Colonic mucosa (tissue), 4 donors: ENCODE measurements around the gene ATP5F1B. TPM values are rescaled to one million over a fixed set of nuclear protein-coding genes. Genes with fewer than 3 reads are reported as not detected.
A peak's percentile ranks its signal among the peaks of the same experiment; 100 is the strongest.

ENCODE experiments used
- DNase-seq: peaks from one replicate; pipeline ENCODE4 v3.0.0-alpha.2; 2020
- H3K27ac ChIP-seq: fragments of 200-600 bp; one replicate; pipeline ENCODE4 v1.8.0; 2021
- H3K27me3 ChIP-seq: fragments of 200-600 bp; one replicate; pipeline ENCODE4 v1.8.0; 2021
- H3K36me3 ChIP-seq: fragments of 200-600 bp; one replicate; pipeline ENCODE4 v1.8.0; 2021
- H3K4me1 ChIP-seq: fragments of 200-600 bp; one replicate; pipeline ENCODE4 v1.8.0; 2021; ENCODE audit warnings: mild to moderate bottlenecking
- H3K4me3 ChIP-seq: fragments of 200-600 bp; one replicate; pipeline ENCODE4 v1.8.0; 2021
- H3K9ac ChIP-seq, 2 donors: one replicate each; pipeline ENCODE4 v1.7.0; 2013; ENCODE audit warnings: control low read depth in 2 of 2, low read depth in 2 of 2, low read length in 2 of 2
- H3K9me3 ChIP-seq: fragments of 200-600 bp; one replicate; pipeline ENCODE4 v1.8.0; 2021
- intact Hi-C: fragments of 100-400 bp; cut with DNase I; formaldehyde crosslinking; loops from one replicate; pipeline ENCODE4 v1.14.1; 2022
- total RNA-seq, 2 donors: library from RNA; stranded (reverse); fragmentation: NEBNext Ultra II Directional in 1 of 2; extraction: Animal tissue kit (Norgen Biotek cat#: 25700) in 1 of 2; gene quantifications; one replicate each; pipeline ENCODE4 v1.2.1, GENCODE V29; 2021
- TF ChIP-seq, protein P1 (sequence below): fragments of 200-600 bp; IDR thresholded peaks from one replicate; pipeline ENCODE4 v1.8.0; 2022; ENCODE audit warnings: antibody characterized with exemption, mild to moderate bottlenecking
- donor health status: healthy.
- donor health status: DM: no; HTN: no; CAD: no.
- donor health status: DM: no; HTN: no; CAD: no.

ATP5F1B gene
- total RNA-seq, 2 donors from 2014 or later, result 1,505 to 1,554 TPM

DNA sequence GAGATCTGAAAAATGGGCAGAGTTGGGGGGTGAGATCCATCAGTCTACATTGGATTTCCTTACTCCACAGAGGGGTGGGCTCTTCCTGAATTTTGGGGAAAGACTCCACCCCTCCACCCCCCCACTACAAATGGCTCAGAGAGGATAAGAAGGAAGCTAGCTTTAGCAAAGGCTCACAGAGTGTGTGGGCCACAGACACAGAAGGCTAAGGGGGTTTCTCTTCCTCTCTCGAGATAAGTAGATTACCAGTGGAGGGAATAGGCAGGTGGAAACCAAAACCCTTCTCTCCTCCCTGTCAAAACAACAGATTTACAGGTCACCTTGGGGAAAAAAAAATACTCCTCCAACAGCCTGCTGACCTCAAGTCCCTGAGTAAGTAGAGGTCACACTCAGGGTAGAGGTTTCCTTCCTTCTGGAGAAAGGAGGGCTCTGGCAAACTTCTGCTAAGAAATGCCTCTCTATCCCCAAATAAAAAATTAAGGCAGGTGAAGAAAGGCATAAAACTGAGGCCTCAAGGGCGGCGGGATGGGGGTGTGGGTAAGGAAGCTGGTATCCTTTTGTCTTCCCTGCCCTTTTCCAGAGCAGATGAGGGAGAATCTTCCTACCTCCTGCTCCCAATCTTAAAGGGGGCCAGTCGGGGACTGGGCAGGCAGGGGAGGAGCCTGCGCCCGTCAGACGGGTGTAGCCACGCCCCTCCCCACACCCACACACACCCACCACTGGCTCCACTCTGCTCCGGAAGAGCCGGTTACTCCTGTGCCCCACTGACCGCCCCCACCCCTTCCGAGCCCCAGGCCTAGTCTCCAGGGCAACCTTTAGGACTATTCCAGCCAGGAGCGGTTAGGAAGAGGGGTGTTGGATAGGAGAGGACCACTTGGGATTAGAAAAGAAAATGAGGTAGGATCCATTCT is 13.7 kb downstream of the ATP5F1B start:
- DNase-seq, result peak; percentile 91
- H3K4me3 ChIP-seq, result peak overlapping the region; percentile 6
- TF ChIP-seq, protein P1, sequence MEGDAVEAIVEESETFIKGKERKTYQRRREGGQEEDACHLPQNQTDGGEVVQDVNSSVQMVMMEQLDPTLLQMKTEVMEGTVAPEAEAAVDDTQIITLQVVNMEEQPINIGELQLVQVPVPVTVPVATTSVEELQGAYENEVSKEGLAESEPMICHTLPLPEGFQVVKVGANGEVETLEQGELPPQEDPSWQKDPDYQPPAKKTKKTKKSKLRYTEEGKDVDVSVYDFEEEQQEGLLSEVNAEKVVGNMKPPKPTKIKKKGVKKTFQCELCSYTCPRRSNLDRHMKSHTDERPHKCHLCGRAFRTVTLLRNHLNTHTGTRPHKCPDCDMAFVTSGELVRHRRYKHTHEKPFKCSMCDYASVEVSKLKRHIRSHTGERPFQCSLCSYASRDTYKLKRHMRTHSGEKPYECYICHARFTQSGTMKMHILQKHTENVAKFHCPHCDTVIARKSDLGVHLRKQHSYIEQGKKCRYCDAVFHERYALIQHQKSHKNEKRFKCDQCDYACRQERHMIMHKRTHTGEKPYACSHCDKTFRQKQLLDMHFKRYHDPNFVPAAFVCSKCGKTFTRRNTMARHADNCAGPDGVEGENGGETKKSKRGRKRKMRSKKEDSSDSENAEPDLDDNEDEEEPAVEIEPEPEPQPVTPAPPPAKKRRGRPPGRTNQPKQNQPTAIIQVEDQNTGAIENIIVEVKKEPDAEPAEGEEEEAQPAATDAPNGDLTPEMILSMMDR, result no peak
- no peaks in the 10 kb centered on the region for H3K27me3 ChIP-seq
- intact Hi-C loops, result loop anchor here (5.0 kb wide), 1 partner anchor 115 kb away; no protein-coding TSS in a partner anchor
- H3K4me1 ChIP-seq, result peaks cover 20% of the 10 kb centered on the region
- no peaks in the 10 kb centered on the region for H3K36me3 ChIP-seq
- H3K9me3 ChIP-seq, result no peaks in the 10 kb centered on the region
- peak overlapping the region; percentile 54 for H3K27ac ChIP-seq
- peak overlapping the region; percentile 58 to 85 for H3K9ac ChIP-seq

DNA sequence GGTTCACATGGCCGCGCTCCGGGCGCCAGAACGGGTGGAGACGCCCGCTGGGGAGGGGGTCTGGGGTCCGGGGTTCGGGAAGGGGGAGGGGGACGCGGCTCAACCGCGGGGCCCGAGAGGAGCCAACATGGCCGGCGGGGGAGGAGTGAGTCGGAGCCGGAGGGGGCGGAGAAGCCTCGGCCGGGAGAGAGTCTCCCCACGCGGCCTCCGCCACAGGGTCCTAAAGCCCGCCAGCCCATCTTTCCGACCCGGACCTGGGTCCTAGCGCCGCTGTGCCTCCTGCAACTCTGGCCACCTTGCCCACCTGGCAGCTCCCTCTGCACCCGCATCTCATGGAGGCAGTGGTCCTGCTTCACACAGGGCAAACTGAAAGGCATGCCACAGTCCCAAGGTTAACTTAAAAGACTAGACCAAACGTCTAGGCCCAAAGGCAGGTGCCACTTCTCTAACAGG is 15.6 kb downstream of the ATP5F1B start, which contains the start of gene BAZ2A:
Gene BAZ2A, minus strand, starts transcription at position 147 of the 453 bp plus-strand sequence. CDS start 12,796 bp downstream, outside the sequence.
- H3K4me3 ChIP-seq, result peak within 1 kb of the TSS; percentile 84
- peak within 1 kb of the TSS; percentile 91 for H3K27ac ChIP-seq
- peak; percentile 95 for DNase-seq
- H3K36me3 ChIP-seq, result no peaks in the 10 kb centered on the region
- intact Hi-C loops, result loop anchor here (5.0 kb wide), 1 partner anchor 113 kb away; no protein-coding TSS in a partner anchor
- H3K4me1 ChIP-seq, result peaks cover 20% of the 10 kb centered on the region
- TF ChIP-seq, protein P1, result no peak
- H3K27me3 ChIP-seq, result no peaks in the 10 kb centered on the region
- peak within 1 kb of the TSS; percentile 98 to 99 for H3K9ac ChIP-seq
- H3K9me3 ChIP-seq, result no peaks in the 10 kb centered on the region

DNA sequence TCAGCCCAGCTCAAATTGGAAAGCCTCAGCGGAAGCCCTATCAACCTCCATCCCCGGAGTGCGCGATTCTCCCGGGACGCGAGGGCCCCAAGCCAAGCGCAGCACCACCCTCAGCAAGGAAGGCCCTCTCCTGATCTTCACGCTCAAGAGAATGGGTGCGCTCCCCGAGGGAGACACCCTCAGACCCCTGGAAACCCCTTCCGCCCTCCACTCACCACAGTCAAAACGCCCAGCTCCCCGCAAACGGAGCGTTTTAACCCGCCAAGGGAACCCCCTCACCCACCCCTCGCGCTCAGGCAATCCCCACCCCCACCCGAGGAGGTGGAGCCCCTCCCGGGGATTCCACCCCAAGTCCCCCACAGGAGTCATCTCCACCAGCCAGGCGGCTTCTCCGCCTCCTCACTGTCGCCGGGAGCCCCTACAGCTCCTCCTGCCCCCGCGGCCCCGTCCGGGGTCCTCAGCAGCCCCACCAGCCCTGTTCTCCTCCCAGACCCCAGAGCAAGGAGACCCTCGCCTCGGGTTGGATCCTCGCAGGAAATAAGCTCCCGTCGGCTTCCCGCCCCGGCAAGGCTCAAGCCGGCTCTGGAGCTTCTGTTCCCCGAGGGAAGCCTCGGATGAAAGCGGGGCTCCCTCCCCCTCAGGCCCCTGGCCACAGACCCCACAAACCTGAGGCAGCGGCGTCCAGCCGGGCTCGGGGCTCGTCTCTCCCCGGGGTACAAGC is 16.2 kb downstream of the ATP5F1B start:
- no peaks in the 10 kb centered on the region for H3K36me3 ChIP-seq
- peak overlapping the region; percentile 91 for H3K27ac ChIP-seq
- H3K4me3 ChIP-seq, result peak overlapping the region; percentile 84
- H3K9ac ChIP-seq, result peak overlapping the region; percentile 98 to 99
- peaks cover 20% of the 10 kb centered on the region for H3K4me1 ChIP-seq
- DNase-seq, result peak; percentile 50
- intact Hi-C loops, result loop anchor here (5.0 kb wide), 1 partner anchor 112 kb away; no protein-coding TSS in a partner anchor
- TF ChIP-seq, protein P1, result no peak
- no peaks in the 10 kb centered on the region for H3K9me3 ChIP-seq
- H3K27me3 ChIP-seq, result no peaks in the 10 kb centered on the region

DNA sequence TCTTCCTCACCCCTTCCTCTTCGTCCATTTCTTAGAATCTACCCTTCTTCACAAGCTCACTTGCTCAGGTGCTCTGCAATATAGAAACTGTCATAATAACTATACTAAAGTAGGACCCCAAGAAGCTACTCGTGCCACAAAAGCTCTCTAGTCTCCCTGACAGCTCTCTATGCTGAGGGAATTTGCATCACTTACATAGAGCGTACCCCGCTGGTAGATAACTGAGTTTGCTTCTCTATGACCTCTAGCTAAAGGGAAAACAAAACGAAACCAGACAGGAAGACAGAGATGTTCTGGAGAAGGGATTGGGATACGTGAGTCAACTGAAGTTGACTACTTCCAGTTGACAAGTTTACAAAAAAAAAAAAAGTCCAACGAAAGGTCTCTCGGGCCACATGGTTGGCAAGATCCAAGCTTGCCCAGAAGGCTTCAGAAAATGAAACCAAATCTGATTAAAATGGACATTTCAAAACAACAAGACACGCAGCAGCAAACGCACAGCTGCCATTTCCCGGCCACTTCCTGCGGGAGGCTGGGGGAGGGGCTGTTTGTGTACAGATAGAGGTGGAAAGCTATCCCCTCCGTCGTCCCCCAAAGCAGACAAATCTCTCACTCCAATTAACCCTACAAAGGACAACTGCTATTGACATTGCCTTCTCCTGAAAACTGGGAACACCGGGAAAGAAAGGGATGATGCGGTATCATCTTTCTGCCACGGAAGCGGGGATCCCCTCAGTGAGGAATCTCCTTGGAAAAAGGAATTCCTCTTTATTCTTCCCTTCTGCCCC is 16.9 kb downstream of the ATP5F1B start:
- DNase-seq, result peak; percentile 77
- H3K27me3 ChIP-seq, result no peaks in the 10 kb centered on the region
- H3K36me3 ChIP-seq, result no peaks in the 10 kb centered on the region
- H3K4me3 ChIP-seq, result peak overlapping the region; percentile 84
- intact Hi-C loops, result no loop called here
- TF ChIP-seq, protein P1, result no peak
- H3K9me3 ChIP-seq, result no peaks in the 10 kb centered on the region
- H3K9ac ChIP-seq, result peak overlapping the region; percentile 98 to 99
- H3K27ac ChIP-seq, result peak overlapping the region; percentile 91
- peaks cover 18% of the 10 kb centered on the region for H3K4me1 ChIP-seq

DNA sequence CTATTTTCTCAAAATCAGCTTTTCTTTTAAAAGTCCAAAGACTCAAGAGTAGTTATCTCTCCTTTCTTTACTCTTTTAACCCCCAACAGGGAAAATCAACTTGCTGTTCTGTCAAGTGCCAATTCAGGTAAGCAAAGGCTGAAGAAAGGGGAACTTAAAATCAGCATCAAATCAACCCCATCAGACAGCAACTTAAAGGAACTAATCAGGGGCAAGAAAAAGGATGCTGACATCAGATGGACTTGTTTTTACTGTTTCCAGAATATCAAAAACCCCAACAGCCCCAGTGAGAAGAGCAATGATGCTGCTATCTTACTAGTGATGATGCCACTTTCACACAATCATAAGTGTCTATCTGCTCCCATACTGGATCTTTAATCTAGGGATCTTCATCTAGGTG is 19.1 kb downstream of the ATP5F1B start:
- peaks cover 1% of the 10 kb centered on the region for H3K4me1 ChIP-seq
- TF ChIP-seq, protein P1, result no peak
- H3K27ac ChIP-seq, result no peak overlapping the region
- intact Hi-C loops, result no loop called here
- no peaks in the 10 kb centered on the region for H3K36me3 ChIP-seq
- no peaks in the 10 kb centered on the region for H3K9me3 ChIP-seq
- no peak for DNase-seq
- H3K27me3 ChIP-seq, result no peaks in the 10 kb centered on the region
- no peak overlapping the region for H3K9ac ChIP-seq
- H3K4me3 ChIP-seq, result no peak overlapping the region
